Activated T-cell treated with anti-CD3 and anti-CD28 coated beads, Interleukin-2, amount 50 U/mL, for 24 hours (primary cell): Measurements from ENCODE around the gene CCDC71.
A peak's percentile ranks its signal among the peaks of the same experiment; 100 is the strongest.

ENCODE experiments used
- DNase-seq: peaks from one replicate; pipeline ENCODE4 v3.0.0-alpha.2; 2020
- H3K27ac Mint-ChIP-seq: 2 replicates; pipeline ENCODE4 v1.8.0; 2020; ENCODE audit warnings: mild to moderate bottlenecking, mixed read lengths
- H3K27me3 Mint-ChIP-seq: 2 replicates; pipeline ENCODE4 v1.8.0; 2020; ENCODE audit warnings: mixed read lengths
- H3K36me3 Mint-ChIP-seq: 2 replicates; pipeline ENCODE4 v1.8.0; 2020; ENCODE audit warnings: low read depth, mixed read lengths
- H3K4me1 Mint-ChIP-seq: 2 replicates; pipeline ENCODE4 v1.8.0; 2020; ENCODE audit warnings: low read depth, mixed read lengths
- H3K4me3 Mint-ChIP-seq: 2 replicates; pipeline ENCODE4 v1.8.0; 2020; ENCODE audit warnings: mild to moderate bottlenecking, moderate library complexity, mixed read lengths
- H3K9me3 Mint-ChIP-seq: 2 replicates; pipeline ENCODE4 v1.8.0; 2020; ENCODE audit warnings: mixed read lengths

The CCDC71 gene

GRCh38 chr3:49161197-49161596 is 4.9 kb downstream of the CCDC71 start:
- Mint-ChIP-seq H3K27me3 (no peaks in the 10 kb centered on the region), H3K4me3 (no peak overlapping the region), H3K4me1 (peaks cover 43% of the 10 kb centered on the region), H3K9me3 (no peaks in the 10 kb centered on the region), H3K27ac (peak overlapping the region; percentile 79), H3K36me3 (peaks cover 52% of the 10 kb centered on the region)
- DNase-seq, result no peak

- DNase-seq, result no peak
- no peak overlapping the region for H3K4me3 Mint-ChIP-seq
- peaks cover 27% of the 10 kb centered on the region for H3K4me1 Mint-ChIP-seq
- H3K27me3 Mint-ChIP-seq, result no peaks in the 10 kb centered on the region
- no peaks in the 10 kb centered on the region for H3K9me3 Mint-ChIP-seq
- peaks cover 31% of the 10 kb centered on the region for H3K36me3 Mint-ChIP-seq
- peak overlapping the region; percentile 63 for H3K27ac Mint-ChIP-seq
Observed at GRCh38 chr3:49158792-49159191, 7.3 kb downstream of the CCDC71 start.

- Mint-ChIP-seq H3K4me1 (peaks cover 23% of the 10 kb centered on the region), H3K27ac (peak overlapping the region; percentile 35), H3K4me3 (no peak overlapping the region)
Observed at GRCh38 chr3:49158103-49158709, 7.9 kb downstream of the CCDC71 start.

GRCh38 chr3:49157289-49157688 is 8.8 kb downstream of the CCDC71 start:
- DNase-seq, result no peak

More at GRCh38 chr3:49158103-49158709, 7.9 kb downstream of the CCDC71 start:
- no peaks in the 10 kb centered on the region for H3K9me3 Mint-ChIP-seq
- DNase-seq, result peak; percentile 64
- H3K36me3 Mint-ChIP-seq, result peaks cover 25% of the 10 kb centered on the region
- no peaks in the 10 kb centered on the region for H3K27me3 Mint-ChIP-seq

GRCh38 chr3:49153349-49153912 is 12.7 kb downstream of the CCDC71 start:
- Mint-ChIP-seq H3K36me3 (no peaks in the 10 kb centered on the region), H3K9me3 (no peaks in the 10 kb centered on the region), H3K27ac (no peak overlapping the region), H3K4me1 (peaks cover 3% of the 10 kb centered on the region), H3K4me3 (no peak overlapping the region), H3K27me3 (no peaks in the 10 kb centered on the region)
- DNase-seq, result no peak

More at GRCh38 chr3:49157289-49157688, 8.8 kb downstream of the CCDC71 start:
- Mint-ChIP-seq H3K4me1 (peaks cover 16% of the 10 kb centered on the region), H3K9me3 (no peaks in the 10 kb centered on the region), H3K27me3 (no peaks in the 10 kb centered on the region), H3K27ac (no peak overlapping the region), H3K36me3 (peaks cover 17% of the 10 kb centered on the region), H3K4me3 (no peak overlapping the region)

- Mint-ChIP-seq H3K27me3 (no peaks in the 10 kb centered on the region), H3K4me1 (no peaks in the 10 kb centered on the region), H3K36me3 (no peaks in the 10 kb centered on the region), H3K4me3 (no peak overlapping the region), H3K9me3 (no peaks in the 10 kb centered on the region), H3K27ac (no peak overlapping the region)
- no peak for DNase-seq
Observed at GRCh38 chr3:49151610-49152009, 14.5 kb downstream of the CCDC71 start.

- Mint-ChIP-seq H3K4me1 (no peaks in the 10 kb centered on the region), H3K27me3 (no peaks in the 10 kb centered on the region), H3K9me3 (no peaks in the 10 kb centered on the region), H3K36me3 (no peaks in the 10 kb centered on the region), H3K27ac (no peak overlapping the region), H3K4me3 (no peak overlapping the region)
- DNase-seq, result no peak
Observed at GRCh38 chr3:49148159-49148558, 18.0 kb downstream of the CCDC71 start.

- Mint-ChIP-seq H3K27ac (no peak overlapping the region), H3K4me3 (no peak overlapping the region), H3K27me3 (peaks cover 6% of the 10 kb centered on the region), H3K9me3 (peaks cover 4% of the 10 kb centered on the region), H3K4me1 (no peaks in the 10 kb centered on the region), H3K36me3 (no peaks in the 10 kb centered on the region)
- no peak for DNase-seq
Observed at GRCh38 chr3:49140080-49140479, 26.1 kb downstream of the CCDC71 start.

GRCh38 chr3:49135499-49135898 is 30.6 kb downstream of the CCDC71 start:
- Mint-ChIP-seq H3K4me3 (no peak overlapping the region), H3K27ac (no peak overlapping the region), H3K27me3 (peaks cover 33% of the 10 kb centered on the region), H3K9me3 (no peaks in the 10 kb centered on the region), H3K36me3 (no peaks in the 10 kb centered on the region), H3K4me1 (peaks cover 1% of the 10 kb centered on the region)
- no peak for DNase-seq

- Mint-ChIP-seq H3K4me1 (peaks cover 1% of the 10 kb centered on the region), H3K27ac (no peak overlapping the region), H3K27me3 (peaks cover 33% of the 10 kb centered on the region), H3K4me3 (no peak overlapping the region), H3K9me3 (no peaks in the 10 kb centered on the region), H3K36me3 (no peaks in the 10 kb centered on the region)
- no peak for DNase-seq
Observed at GRCh38 chr3:49134471-49135265, 31.5 kb downstream of the CCDC71 start.

GRCh38 chr3:49133226-49133951 is 32.7 kb downstream of the CCDC71 start:
- no peak overlapping the region for H3K4me3 Mint-ChIP-seq
- no peak for DNase-seq
- no peaks in the 10 kb centered on the region for H3K36me3 Mint-ChIP-seq
- H3K27me3 Mint-ChIP-seq, result peaks cover 33% of the 10 kb centered on the region
- H3K27ac Mint-ChIP-seq, result no peak overlapping the region
- no peaks in the 10 kb centered on the region for H3K9me3 Mint-ChIP-seq
- H3K4me1 Mint-ChIP-seq, result peaks cover 1% of the 10 kb centered on the region

- Mint-ChIP-seq H3K9me3 (no peaks in the 10 kb centered on the region), H3K36me3 (no peaks in the 10 kb centered on the region), H3K27me3 (peaks cover 30% of the 10 kb centered on the region), H3K27ac (no peak within 1 kb of the TSS), H3K4me1 (peaks cover 1% of the 10 kb centered on the region), H3K4me3 (no peak within 1 kb of the TSS)
- no peak for DNase-seq
Observed at GRCh38 chr3:49132437-49133225, 33.5 kb downstream of the CCDC71 start, which contains the start of gene LAMB2. LAMB2 (minus strand) TSS chr3:49133050; CDS start chr3:49132867, 183 bp downstream.

- H3K9me3 Mint-ChIP-seq, result no peaks in the 10 kb centered on the region
- H3K4me1 Mint-ChIP-seq, result peaks cover 1% of the 10 kb centered on the region
- no peak for DNase-seq
- peaks cover 27% of the 10 kb centered on the region for H3K27me3 Mint-ChIP-seq
- H3K27ac Mint-ChIP-seq, result no peak overlapping the region
- no peaks in the 10 kb centered on the region for H3K36me3 Mint-ChIP-seq
- no peak overlapping the region for H3K4me3 Mint-ChIP-seq
Observed at GRCh38 chr3:49132073-49132436, 34.1 kb downstream of the CCDC71 start.

GRCh38 chr3:49131576-49131975 is 34.6 kb downstream of the CCDC71 start:
- peaks cover 1% of the 10 kb centered on the region for H3K4me1 Mint-ChIP-seq
- H3K27ac Mint-ChIP-seq, result no peak overlapping the region
- no peaks in the 10 kb centered on the region for H3K9me3 Mint-ChIP-seq
- peaks cover 27% of the 10 kb centered on the region for H3K27me3 Mint-ChIP-seq
- H3K4me3 Mint-ChIP-seq, result no peak overlapping the region
- no peak for DNase-seq
- H3K36me3 Mint-ChIP-seq, result no peaks in the 10 kb centered on the region
